Sigmoid colon (tissue), 7 donors: ENCODE measurements around the gene GFRAL. TPM values are rescaled to one million over a fixed set of nuclear protein-coding genes. Genes with fewer than 3 reads are reported as not detected.

Experiments
- DNase-seq: peaks from one replicate; pipeline ENCODE4 v3.0.0-alpha.2; 2019
- H3K27ac ChIP-seq, 4 donors: fragments of 200-600 bp; sonication (generic); one replicate each; pipeline ENCODE4 v1.5.1; 2016 to 2019; ENCODE audit warnings: mild to moderate bottlenecking in 1 of 4
- H3K27me3 ChIP-seq, 3 donors: fragments of 200-600 bp; sonication (generic); one replicate each; pipeline ENCODE4 v1.5.1; 2019; ENCODE audit warnings: mild to moderate bottlenecking in 1 of 3
- H3K36me3 ChIP-seq, 4 donors: fragments of 200-600 bp; sonication (generic); one replicate each; pipeline ENCODE4 v1.5.1; 2016 to 2019
- H3K4me1 ChIP-seq, 4 donors: fragments of 200-600 bp; sonication (generic); one replicate each; pipeline ENCODE4 v1.5.1; 2017 to 2019
- H3K4me3 ChIP-seq, 4 donors: fragments of 200-600 bp; sonication (generic); one replicate each; pipeline ENCODE4 v1.5.1; 2017 to 2019; ENCODE audit warnings: mild to moderate bottlenecking in 2 of 4, moderate library complexity in 1 of 4
- H3K9me3 ChIP-seq, 4 donors: fragments of 200-600 bp in 3 of 4; sonication (generic) in 3 of 4; one replicate each; pipeline versions ENCODE4 v1.5.1 to v1.6.1; 2013 to 2019
- EP300 ChIP-seq, 4 donors: sonication (generic); formaldehyde crosslinking; IDR thresholded peaks; one replicate each; pipeline ENCODE4 v1.6.1; 2017; ENCODE audit warnings: antibody characterized with exemption in 4 of 4
- POLR2A ChIP-seq, 2 donors: fragments of 450-650 bp; IDR thresholded peaks; one replicate each; pipeline ENCODE4 v1.6.1; 2016; ENCODE audit warnings: antibody characterized with exemption in 2 of 2, mild to moderate bottlenecking in 2 of 2, moderate library complexity in 2 of 2
- POLR2AphosphoS5 ChIP-seq, 4 donors: sonication (generic); formaldehyde crosslinking; IDR thresholded peaks; one replicate each; pipeline ENCODE4 v1.6.1; 2017; ENCODE audit warnings: antibody characterized with exemption in 4 of 4
- WGBS, 2 donors: extraction: QIAGEN DNeasy Blood & Tissue Kit; methylation state at CpG; one replicate each; pipeline ENCODE4 v1.1.7; 2013; 5-methylcytosine and 5-hydroxymethylcytosine counted together
- intact Hi-C: fragments of 100-400 bp; cut with DNase I; formaldehyde crosslinking; loops from one replicate; pipeline ENCODE4 v1.15.1; 2023
- polyA plus RNA-seq, 3 donors: library from polyadenylated mRNA; stranded (reverse); fragments of 200-250 nt; gene quantifications; one replicate each; pipeline ENCODE4 v1.2.3, GENCODE V29; 2013
- total RNA-seq, 4 donors: library from RNA; depleted of rRNA; stranded (reverse); fragments of >200 nt; gene quantifications; one replicate each; pipeline ENCODE4 v1.1.0, GENCODE V29; 2016
- TF ChIP-seq, protein P1 (sequence below), 4 experiments: fragments of 450-650 bp in 3 of 4; fragments of 200-600 bp in 1 of 4; IDR thresholded peaks; one replicate each; pipeline ENCODE4 v1.5.1; 2016 to 2019; ENCODE audit warnings: antibody characterized with exemption in 4 of 4, mild to moderate bottlenecking in 3 of 4, moderate library complexity in 2 of 4
- donor health status: healthy with polysubstance abuse.
- donor health status: Bipolar disorder and iron deficiency.
- donor health status: healthy.

GFRAL gene
- total and polyA plus RNA-seq, 7 donors: not detected

- 77 to 80% methylated on average over 7 of the region's 7 CpGs for WGBS, 2 donors
- no peaks in the 10 kb centered on the region for H3K36me3 ChIP-seq
- DNase-seq: no peak
- intact Hi-C loops: no loop called here
- H3K4me3 ChIP-seq: no peak overlapping the region
- no peak for TF ChIP-seq POLR2AphosphoS5 (IDR thresholded peaks at IDR 0.05)
- no peak for TF ChIP-seq POLR2A (IDR thresholded peaks at IDR 0.05)
- TF ChIP-seq, protein P1, sequence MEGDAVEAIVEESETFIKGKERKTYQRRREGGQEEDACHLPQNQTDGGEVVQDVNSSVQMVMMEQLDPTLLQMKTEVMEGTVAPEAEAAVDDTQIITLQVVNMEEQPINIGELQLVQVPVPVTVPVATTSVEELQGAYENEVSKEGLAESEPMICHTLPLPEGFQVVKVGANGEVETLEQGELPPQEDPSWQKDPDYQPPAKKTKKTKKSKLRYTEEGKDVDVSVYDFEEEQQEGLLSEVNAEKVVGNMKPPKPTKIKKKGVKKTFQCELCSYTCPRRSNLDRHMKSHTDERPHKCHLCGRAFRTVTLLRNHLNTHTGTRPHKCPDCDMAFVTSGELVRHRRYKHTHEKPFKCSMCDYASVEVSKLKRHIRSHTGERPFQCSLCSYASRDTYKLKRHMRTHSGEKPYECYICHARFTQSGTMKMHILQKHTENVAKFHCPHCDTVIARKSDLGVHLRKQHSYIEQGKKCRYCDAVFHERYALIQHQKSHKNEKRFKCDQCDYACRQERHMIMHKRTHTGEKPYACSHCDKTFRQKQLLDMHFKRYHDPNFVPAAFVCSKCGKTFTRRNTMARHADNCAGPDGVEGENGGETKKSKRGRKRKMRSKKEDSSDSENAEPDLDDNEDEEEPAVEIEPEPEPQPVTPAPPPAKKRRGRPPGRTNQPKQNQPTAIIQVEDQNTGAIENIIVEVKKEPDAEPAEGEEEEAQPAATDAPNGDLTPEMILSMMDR (IDR thresholded peaks at IDR 0.05): no peak
- no peak for TF ChIP-seq EP300 (IDR thresholded peaks at IDR 0.05)
- no peaks in the 10 kb centered on the region for H3K9me3 ChIP-seq
- H3K4me1 ChIP-seq: no peaks in the 10 kb centered on the region
- no peak overlapping the region for H3K27ac ChIP-seq
- H3K27me3 ChIP-seq: no peaks in the 10 kb centered on the region
Observed at GRCh38 chr6:55405474-55406235, 78.4 kb downstream of the GFRAL start.

GRCh38 chr6:55410674-55411073 lies 83.4 kb downstream of the GFRAL start:
- no peak for DNase-seq
- no peaks in the 10 kb centered on the region for H3K9me3 ChIP-seq
- no peaks in the 10 kb centered on the region for H3K36me3 ChIP-seq
- H3K27ac ChIP-seq: no peak overlapping the region
- no peak overlapping the region for H3K4me3 ChIP-seq
- H3K4me1 ChIP-seq: no peaks in the 10 kb centered on the region
- TF ChIP-seq POLR2A (IDR thresholded peaks at IDR 0.05) (no peak), POLR2AphosphoS5 (IDR thresholded peaks at IDR 0.05) (no peak), EP300 (IDR thresholded peaks at IDR 0.05) (no peak)
- TF ChIP-seq, protein P1 (IDR thresholded peaks at IDR 0.05): no peak
- intact Hi-C loops: no loop called here
- no peaks in the 10 kb centered on the region for H3K27me3 ChIP-seq

DNA sequence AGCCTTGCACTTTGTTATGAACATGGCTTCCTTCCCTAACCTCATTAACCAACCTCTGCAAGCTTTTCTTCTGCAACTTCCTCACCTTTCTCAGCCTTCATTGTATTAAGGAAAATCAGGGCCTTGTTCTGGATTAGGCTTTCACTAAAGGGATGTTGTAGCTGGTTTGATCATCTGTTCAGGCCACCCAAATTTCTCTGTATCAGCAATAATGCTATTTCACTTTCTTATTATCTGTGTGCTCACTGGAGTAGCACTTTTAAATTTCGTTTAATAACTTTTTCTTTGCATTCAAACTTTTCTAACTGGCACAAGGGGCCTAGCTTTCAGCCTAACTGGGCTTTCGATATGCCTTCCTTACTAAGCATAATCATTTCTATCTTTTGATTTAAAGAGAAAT lies 96.7 kb downstream of the GFRAL start:
- no peak overlapping the region for H3K27ac ChIP-seq
- no peak for DNase-seq
- intact Hi-C loops: no loop called here
- H3K36me3 ChIP-seq: no peaks in the 10 kb centered on the region
- WGBS, 2 donors: 51 to 67% methylated on average over 2 of the region's 2 CpGs
- no peaks in the 10 kb centered on the region for H3K9me3 ChIP-seq
- H3K4me1 ChIP-seq: no peaks in the 10 kb centered on the region
- no peaks in the 10 kb centered on the region for H3K27me3 ChIP-seq
- TF ChIP-seq, protein P1 (IDR thresholded peaks at IDR 0.05): no peak
- TF ChIP-seq POLR2A (IDR thresholded peaks at IDR 0.05) (no peak), EP300 (IDR thresholded peaks at IDR 0.05) (no peak), POLR2AphosphoS5 (IDR thresholded peaks at IDR 0.05) (no peak)
- no peak overlapping the region for H3K4me3 ChIP-seq

GRCh38 chr6:55433446-55434130 lies 106.3 kb downstream of the GFRAL start:
- no peak for DNase-seq
- no peak overlapping the region for H3K27ac ChIP-seq
- H3K27me3 ChIP-seq: no peaks in the 10 kb centered on the region
- no peaks in the 10 kb centered on the region for H3K4me1 ChIP-seq
- no peaks in the 10 kb centered on the region for H3K9me3 ChIP-seq
- H3K4me3 ChIP-seq: no peak overlapping the region
- TF ChIP-seq POLR2AphosphoS5 (IDR thresholded peaks at IDR 0.05): no peak
- TF ChIP-seq, protein P1 (IDR thresholded peaks at IDR 0.05): no peak
- TF ChIP-seq EP300 (IDR thresholded peaks at IDR 0.05): no peak
- no peak for TF ChIP-seq POLR2A (IDR thresholded peaks at IDR 0.05)
- intact Hi-C loops: no loop called here
- H3K36me3 ChIP-seq: no peaks in the 10 kb centered on the region
- 42 to 57% methylated on average over 2 of the region's 2 CpGs for WGBS, 2 donors
